ENCODE results near the gene SYMPK. TPM values are rescaled to one million over a fixed set of nuclear protein-coding genes. Genes with fewer than 3 reads are reported as not detected.

The SYMPK gene
- total and polyA plus RNA-seq, 8 donors, result 65.6 to 77.6 (median 69.1) TPM

GRCh38 chr19:45777395-45777961 is 85.5 kb downstream of the SYMPK start:
- Histone ChIP-seq H3K4me1 (peaks cover 8 to 37% of the 10 kb centered on the region in 2 donors), H3K27me3 (peaks cover 0 to 92% of the 10 kb centered on the region in 2 donors), H3K9me3 (no peaks in the 10 kb centered on the region), H3K4me3 (no peak overlapping the region), H3K27ac (no peak overlapping the region), H3K36me3 (peaks cover 0 to 35% of the 10 kb centered on the region in 2 donors)
- DNase-seq (peak in 1 of 4 donors; percentile 72), ATAC-seq (no peak)
- intact Hi-C loops (cut with DNase I), result no loop called here
- no peak for TF ChIP-seq CTCF (IDR thresholded peaks at IDR 0.05)

- intact Hi-C loops (cut with DNase I), result no loop called here
- Histone ChIP-seq H3K9me3 (no peaks in the 10 kb centered on the region), H3K36me3 (peaks cover 0 to 35% of the 10 kb centered on the region in 2 donors), H3K27me3 (peaks cover 0 to 92% of the 10 kb centered on the region in 2 donors), H3K27ac (no peak overlapping the region), H3K4me1 (peaks cover 3 to 27% of the 10 kb centered on the region in 2 donors), H3K4me3 (no peak overlapping the region)
- no peak for TF ChIP-seq CTCF (IDR thresholded peaks at IDR 0.05)
- DNase-seq, result peak in 1 of 4 donors; percentile 41
- no peak for ATAC-seq
These were observed 88.2 kb downstream of the SYMPK start for GRCh38 chr19:45774765-45775164.

GRCh38 chr19:45773384-45773783 is 89.6 kb downstream of the SYMPK start:
- no peak for TF ChIP-seq CTCF (IDR thresholded peaks at IDR 0.05)
- Histone ChIP-seq H3K9me3 (no peaks in the 10 kb centered on the region), H3K27ac (no peak overlapping the region), H3K36me3 (peaks cover 0 to 35% of the 10 kb centered on the region in 2 donors), H3K4me3 (no peak overlapping the region), H3K4me1 (peaks cover 3 to 28% of the 10 kb centered on the region in 2 donors), H3K27me3 (peaks cover 0 to 92% of the 10 kb centered on the region in 2 donors)
- intact Hi-C loops (cut with DNase I), result no loop called here
- DNase-seq (no peak), ATAC-seq (no peak)

- H3K4me1 ChIP-seq, result peaks cover 3 to 33% of the 10 kb centered on the region in 2 donors
- no peaks in the 10 kb centered on the region for H3K9me3 ChIP-seq
- H3K4me3 ChIP-seq, result no peak overlapping the region
- no peak for TF ChIP-seq CTCF (IDR thresholded peaks at IDR 0.05)
- ATAC-seq (no peak), DNase-seq (no peak)
- intact Hi-C loops (cut with DNase I), result no loop called here
- no peak overlapping the region for H3K27ac ChIP-seq
- H3K27me3 ChIP-seq, result peaks cover 0 to 92% of the 10 kb centered on the region in 2 donors
- H3K36me3 ChIP-seq, result peaks cover 0 to 33% of the 10 kb centered on the region in 2 donors
These were observed 90.0 kb downstream of the SYMPK start for GRCh38 chr19:45772912-45773311.

GRCh38 chr19:45772130-45772840 is 90.7 kb downstream of the SYMPK start:
- peaks cover 0 to 26% of the 10 kb centered on the region in 2 donors for H3K36me3 ChIP-seq
- H3K9me3 ChIP-seq, result no peaks in the 10 kb centered on the region
- H3K4me1 ChIP-seq, result peaks cover 3 to 39% of the 10 kb centered on the region in 2 donors
- peaks cover 0 to 92% of the 10 kb centered on the region in 2 donors for H3K27me3 ChIP-seq
- DNase-seq (no peak), ATAC-seq (no peak)
- no peak for TF ChIP-seq CTCF (IDR thresholded peaks at IDR 0.05)
- H3K4me3 ChIP-seq, result no peak overlapping the region
- intact Hi-C loops (cut with DNase I), result no loop called here
- no peak overlapping the region for H3K27ac ChIP-seq
